GM18505 (cell line): ENCODE measurements around the gene HOXB5.

Experiments used
- ATAC-seq: cut with Tn5 transposase; IDR thresholded peaks from one replicate; pipeline ENCODE4 v1.9.1; 2021; ENCODE audit not compliant: unreplicated experiment
- POLR2A ChIP-seq: IDR thresholded peaks from 4 replicates; pipeline ENCODE4 v1.6.1; 2011; ENCODE audit warnings: borderline replicate concordance; ENCODE audit not compliant: insufficient read depth, insufficient read length; ENCODE audit errors: extremely low read depth

HOXB5 gene

GRCh38 chr17:48589060-48589830, 4.3 kb downstream of the HOXB5 start:
- no peak for ATAC-seq
- no peak for TF ChIP-seq POLR2A

- ATAC-seq = no peak
- TF ChIP-seq POLR2A = no peak
These were observed 5.1 kb downstream of the HOXB5 start for GRCh38 chr17:48588528-48588927.

- no peak for TF ChIP-seq POLR2A
- no peak for ATAC-seq
These were observed 5.5 kb downstream of the HOXB5 start for GRCh38 chr17:48588074-48588415.

GRCh38 chr17:48587276-48588073, 6.1 kb downstream of the HOXB5 start:
- ATAC-seq = no peak
- no peak for TF ChIP-seq POLR2A

GRCh38 chr17:48586355-48587258, 7.0 kb downstream of the HOXB5 start:
- TF ChIP-seq POLR2A = no peak
- no peak for ATAC-seq

DNA sequence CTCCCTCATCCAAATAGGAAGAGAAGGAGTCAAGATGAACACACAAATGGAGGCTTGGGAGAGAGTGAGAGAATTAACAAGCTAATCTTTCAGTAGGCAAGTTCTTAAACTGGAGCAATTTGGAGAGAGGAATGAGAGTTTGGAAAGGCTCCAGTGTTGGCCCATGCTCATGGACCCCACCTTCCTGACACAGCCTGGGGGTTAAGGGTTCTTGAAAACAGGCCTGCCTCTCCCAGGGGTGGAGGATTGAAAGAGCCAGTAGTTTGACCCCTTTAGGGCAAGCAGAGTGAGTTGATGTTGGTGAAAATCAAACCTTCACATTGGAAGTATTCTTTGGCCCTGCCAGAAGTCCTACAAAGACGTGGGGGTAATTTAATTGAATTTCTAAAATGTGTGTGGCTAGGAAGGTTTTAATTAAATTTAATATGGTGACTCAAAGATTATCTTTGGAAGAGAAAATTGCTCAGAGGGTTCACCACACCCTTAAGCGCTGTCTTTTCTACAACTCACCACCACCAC, 9.3 kb downstream of the HOXB5 start:
- no peak for ATAC-seq
- no peak for TF ChIP-seq POLR2A

DNA sequence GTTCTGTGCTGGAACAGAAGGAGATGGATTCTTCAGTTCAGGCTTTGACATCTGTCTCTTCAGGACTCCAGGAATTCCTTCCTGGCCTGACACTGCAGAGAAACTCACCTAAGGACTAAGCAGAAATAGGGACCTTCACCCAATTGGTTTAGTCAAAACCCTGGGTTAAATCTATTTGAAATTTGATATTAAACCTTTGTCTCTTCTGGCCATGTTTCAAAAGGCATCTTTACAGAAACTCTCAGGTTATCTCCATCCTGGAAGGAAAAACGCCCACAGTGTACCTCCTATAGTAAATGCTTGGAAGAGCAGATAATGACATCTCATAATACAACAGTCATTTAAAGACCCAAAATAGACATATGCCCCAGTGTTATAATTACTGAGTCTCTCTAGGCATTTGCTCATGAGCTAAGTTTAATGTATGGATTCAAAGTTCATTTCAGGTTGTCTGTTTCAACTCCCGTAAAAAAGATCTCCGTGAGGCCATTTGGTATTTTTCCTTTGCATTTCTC, 9.8 kb downstream of the HOXB5 start:
- TF ChIP-seq POLR2A = no peak
- no peak for ATAC-seq

GRCh38 chr17:48582750-48583069, 10.9 kb downstream of the HOXB5 start:
- no peak for ATAC-seq
- TF ChIP-seq POLR2A = no peak

DNA sequence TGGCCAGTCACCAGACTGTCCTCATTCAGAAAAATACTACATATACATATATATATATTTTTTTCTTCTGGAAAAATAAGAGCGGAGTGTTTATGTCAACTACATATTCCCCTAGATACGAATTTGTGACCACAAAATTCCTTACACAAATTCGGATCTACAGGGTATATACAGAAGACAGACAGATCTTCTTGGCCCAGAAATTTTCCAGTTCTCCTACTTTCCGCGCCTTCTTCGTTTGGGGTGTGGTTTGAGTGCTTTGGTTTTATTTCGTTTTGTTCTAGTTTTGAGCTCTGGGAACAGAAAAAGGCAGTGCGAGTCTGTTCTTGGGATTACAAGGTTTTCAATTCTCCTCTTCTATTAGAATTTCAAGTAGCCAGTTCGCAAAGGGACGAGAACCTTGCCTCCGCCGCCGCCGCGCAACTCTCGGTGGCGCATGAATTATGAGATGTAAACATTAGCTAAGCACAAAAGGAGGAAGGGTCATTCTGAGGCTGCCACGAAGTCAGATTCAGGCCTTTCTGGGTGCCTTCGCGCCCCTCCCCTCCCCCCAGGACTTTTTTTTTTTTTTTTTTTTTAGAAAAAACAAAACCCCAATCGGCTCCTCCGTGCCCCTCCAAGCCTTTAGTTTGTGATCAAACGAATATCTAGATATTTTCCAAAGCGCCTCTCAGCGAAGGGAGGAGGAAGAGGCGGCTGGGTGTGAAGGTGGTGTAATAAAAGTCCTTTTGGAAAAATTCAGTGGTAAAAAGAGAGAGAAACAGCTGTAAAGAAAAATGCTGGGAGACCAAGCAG, 13.6 kb downstream of the HOXB5 start:
- no peak for TF ChIP-seq POLR2A
- no peak for ATAC-seq

DNA sequence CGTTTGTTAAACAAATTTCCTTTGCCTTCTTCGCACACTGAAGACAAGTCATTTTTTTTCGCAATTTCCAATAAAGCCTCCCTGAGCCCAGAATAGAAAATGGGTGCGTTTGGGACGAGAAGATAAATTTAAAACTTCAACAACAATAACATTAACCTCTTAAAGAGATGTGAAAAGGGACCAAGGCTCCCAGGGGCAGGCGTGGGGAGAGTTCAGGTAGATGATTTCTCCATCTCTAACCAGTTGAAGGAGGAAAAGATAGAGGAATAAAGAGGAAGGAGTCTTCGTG, 14.2 kb downstream of the HOXB5 start:
- TF ChIP-seq POLR2A = no peak
- ATAC-seq = no peak

GRCh38 chr17:48578616-48579470, 14.7 kb downstream of the HOXB5 start:
- ATAC-seq = peak; percentile 21
- peak; percentile 35 for TF ChIP-seq POLR2A
